ENCODE data around the gene PANK4. TPM values are rescaled to one million over a fixed set of nuclear protein-coding genes. Genes with fewer than 3 reads are reported as not detected.

The PANK4 gene
- total RNA-seq, 4 donors from 2014 or later: 15.1 to 38.1 (median 27.4) TPM

DNA sequence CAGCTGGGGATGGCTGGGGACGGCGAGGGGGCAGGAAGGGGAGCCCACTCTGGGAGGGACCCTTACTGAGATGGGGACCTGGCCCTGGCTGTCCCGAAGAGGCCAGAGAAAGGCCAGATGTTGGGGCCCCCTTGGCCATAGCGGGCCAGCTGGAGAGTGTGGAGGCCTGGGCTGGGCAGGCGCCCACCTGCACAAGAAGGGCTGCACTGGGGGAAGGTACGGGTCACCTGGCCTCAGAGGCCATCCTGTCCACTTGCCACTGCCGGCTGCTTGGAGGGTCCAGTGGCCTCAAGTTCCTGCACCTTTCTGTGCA lies 55.3 kb downstream of the PANK4 start:
- no peak for DNase-seq (ENCODE audit: low spot score)
- TF ChIP-seq, protein P1, sequence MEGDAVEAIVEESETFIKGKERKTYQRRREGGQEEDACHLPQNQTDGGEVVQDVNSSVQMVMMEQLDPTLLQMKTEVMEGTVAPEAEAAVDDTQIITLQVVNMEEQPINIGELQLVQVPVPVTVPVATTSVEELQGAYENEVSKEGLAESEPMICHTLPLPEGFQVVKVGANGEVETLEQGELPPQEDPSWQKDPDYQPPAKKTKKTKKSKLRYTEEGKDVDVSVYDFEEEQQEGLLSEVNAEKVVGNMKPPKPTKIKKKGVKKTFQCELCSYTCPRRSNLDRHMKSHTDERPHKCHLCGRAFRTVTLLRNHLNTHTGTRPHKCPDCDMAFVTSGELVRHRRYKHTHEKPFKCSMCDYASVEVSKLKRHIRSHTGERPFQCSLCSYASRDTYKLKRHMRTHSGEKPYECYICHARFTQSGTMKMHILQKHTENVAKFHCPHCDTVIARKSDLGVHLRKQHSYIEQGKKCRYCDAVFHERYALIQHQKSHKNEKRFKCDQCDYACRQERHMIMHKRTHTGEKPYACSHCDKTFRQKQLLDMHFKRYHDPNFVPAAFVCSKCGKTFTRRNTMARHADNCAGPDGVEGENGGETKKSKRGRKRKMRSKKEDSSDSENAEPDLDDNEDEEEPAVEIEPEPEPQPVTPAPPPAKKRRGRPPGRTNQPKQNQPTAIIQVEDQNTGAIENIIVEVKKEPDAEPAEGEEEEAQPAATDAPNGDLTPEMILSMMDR (IDR thresholded peaks at IDR 0.05): no peak
- no peak for ATAC-seq (ENCODE audit: low FRiP score)

DNA sequence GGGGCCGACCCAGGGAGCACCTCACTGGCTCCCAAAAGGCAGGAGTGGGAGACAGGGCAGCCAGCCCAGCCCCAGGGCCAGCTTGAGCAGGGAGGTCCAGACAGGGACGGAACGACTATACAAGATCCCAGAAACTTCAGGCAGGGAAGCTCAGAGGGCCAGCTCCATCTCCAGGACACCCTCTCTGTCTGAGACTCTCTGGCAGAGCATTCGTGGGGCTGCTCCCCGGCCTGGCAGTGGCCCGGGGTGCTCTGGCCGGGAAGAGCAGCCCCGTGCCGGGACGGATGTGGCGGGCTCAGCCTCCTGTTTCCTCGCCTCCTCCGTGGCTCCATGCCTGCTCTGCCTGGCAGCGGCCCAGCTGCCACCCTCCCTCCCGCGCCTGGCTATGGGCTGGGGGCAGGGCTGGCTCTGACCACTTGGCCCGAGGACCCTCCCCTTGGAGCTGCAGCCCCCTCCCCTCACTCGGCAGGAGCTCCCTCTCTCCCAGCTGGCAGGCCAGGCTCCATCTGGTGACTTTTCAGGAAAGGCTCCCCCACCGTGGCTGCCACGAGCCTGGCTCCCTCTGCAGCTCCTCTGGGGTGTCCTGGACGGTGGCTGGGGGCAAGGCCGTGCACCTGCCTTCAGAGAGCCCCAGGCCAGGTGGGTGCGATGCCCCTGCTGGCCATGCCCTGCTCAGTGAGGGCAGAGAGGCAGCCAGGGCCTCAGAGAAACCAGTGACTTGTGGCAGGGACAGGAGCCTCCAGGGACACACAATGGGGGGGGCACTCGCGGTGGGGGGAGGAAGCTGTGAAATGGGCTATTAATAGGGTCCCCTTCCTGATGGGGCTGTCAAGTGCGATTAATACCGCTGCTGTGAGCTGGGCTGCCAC lies 55.9 kb downstream of the PANK4 start:
- ATAC-seq (ENCODE audit: low FRiP score) (no peak), DNase-seq (ENCODE audit: low spot score) (no peak)
- TF ChIP-seq, protein P1 (IDR thresholded peaks at IDR 0.05): no peak

GRCh38 chr1:2469103-2469940 lies 57.1 kb downstream of the PANK4 start:
- DNase-seq (ENCODE audit: low spot score): no peak

DNA sequence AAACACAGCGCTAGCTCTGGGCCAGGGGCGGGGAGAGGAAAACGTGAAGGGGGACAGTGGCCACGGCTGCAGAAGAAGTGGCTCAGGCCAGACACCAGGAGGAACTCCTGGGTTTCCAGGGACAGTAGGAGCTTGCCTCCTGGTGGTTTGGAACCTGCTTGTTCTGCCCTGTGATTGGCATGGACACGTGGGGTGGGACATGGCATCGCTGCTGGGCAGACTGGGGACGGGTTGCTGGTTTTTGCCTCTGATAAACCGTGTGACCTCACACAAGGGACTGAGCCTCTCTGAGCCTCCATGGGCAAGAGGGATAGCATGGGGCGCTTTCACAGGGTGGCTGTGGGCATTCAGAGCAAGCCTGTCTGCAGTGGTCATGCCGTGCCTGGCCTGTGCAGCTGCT lies 57.9 kb downstream of the PANK4 start:
- no peak for ATAC-seq (ENCODE audit: low FRiP score)
- no peak for DNase-seq (ENCODE audit: low spot score)
- TF ChIP-seq, protein P1 (IDR thresholded peaks at IDR 0.05): no peak

More at GRCh38 chr1:2469103-2469940, 57.1 kb downstream of the PANK4 start:
- TF ChIP-seq, protein P1 (IDR thresholded peaks at IDR 0.05): no peak
- no peak for ATAC-seq (ENCODE audit: low FRiP score)

GRCh38 chr1:2468041-2468472 lies 58.3 kb downstream of the PANK4 start:
- TF ChIP-seq, protein P1 (IDR thresholded peaks at IDR 0.05): no peak
- DNase-seq (ENCODE audit: low spot score): no peak
- ATAC-seq (ENCODE audit: low FRiP score): no peak

DNA sequence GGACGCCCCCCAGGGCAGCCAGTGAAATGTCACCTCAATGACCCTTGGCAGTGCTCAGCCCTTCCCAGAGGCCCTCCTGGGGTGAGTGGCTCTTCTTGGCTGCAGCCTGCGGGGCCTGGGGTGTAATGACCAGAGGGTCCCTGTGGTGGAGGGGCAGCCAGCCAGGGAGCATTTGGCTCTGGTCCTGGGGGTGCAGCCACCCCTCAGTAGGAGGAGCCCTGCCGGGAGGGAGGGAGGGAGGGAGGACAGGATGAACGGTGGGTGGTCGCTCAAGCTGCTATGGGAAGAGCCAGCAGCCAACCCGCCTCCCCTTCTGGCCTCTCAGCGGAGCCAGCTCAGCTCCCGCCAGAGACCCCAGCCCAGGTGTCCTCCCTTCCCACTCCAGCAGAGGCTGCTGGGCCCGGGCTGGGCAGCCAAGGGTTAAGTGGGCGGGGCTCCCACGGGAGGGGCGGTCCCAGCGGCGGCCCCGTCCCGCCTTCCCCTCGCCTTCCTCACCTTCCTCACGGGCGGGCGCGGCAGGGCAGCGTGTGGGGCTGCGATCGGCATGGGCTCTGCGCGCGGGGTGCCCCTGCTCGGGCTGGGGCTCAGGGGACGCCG lies 59.3 kb downstream of the PANK4 start:
- TF ChIP-seq, protein P1 (IDR thresholded peaks at IDR 0.05): no peak
- no peak for ATAC-seq (ENCODE audit: low FRiP score)

More for the DNA sequence above, 59.3 kb downstream of the PANK4 start:
- DNase-seq (ENCODE audit: low spot score): no peak
